ENCODE results near the gene TIPRL.

The TIPRL gene

DNA sequence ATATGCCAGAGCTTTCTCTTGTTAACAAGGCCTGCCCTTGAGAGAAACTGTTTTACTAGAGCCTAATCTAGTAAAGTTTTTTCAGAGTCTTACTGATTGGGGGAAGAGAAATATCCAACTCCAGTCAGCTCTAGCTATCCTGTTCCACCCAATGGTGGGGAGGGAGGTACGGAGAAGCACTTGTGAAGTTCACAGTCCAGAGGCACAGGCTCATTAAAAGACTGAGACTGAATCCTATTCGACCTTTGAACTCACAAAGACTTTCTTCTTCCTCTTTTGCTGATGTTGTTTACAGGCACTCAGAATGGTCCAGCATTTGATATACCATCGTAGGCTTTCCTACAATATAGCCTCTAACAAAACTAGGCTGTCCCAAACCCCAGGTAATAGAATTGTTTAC, 31.6 kb downstream of the TIPRL start:
- DNase-seq (ENCODE audit: extremely low read depth, low read depth): no peak
- TF ChIP-seq, protein P1, sequence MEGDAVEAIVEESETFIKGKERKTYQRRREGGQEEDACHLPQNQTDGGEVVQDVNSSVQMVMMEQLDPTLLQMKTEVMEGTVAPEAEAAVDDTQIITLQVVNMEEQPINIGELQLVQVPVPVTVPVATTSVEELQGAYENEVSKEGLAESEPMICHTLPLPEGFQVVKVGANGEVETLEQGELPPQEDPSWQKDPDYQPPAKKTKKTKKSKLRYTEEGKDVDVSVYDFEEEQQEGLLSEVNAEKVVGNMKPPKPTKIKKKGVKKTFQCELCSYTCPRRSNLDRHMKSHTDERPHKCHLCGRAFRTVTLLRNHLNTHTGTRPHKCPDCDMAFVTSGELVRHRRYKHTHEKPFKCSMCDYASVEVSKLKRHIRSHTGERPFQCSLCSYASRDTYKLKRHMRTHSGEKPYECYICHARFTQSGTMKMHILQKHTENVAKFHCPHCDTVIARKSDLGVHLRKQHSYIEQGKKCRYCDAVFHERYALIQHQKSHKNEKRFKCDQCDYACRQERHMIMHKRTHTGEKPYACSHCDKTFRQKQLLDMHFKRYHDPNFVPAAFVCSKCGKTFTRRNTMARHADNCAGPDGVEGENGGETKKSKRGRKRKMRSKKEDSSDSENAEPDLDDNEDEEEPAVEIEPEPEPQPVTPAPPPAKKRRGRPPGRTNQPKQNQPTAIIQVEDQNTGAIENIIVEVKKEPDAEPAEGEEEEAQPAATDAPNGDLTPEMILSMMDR (IDR thresholded peaks at IDR 0.05; ENCODE audit: low read depth, low read length, missing control alignments): no peak
- H3K4me3 ChIP-seq (replicated peaks; ENCODE audit: low read depth, low read length): no peak overlapping the region

DNA sequence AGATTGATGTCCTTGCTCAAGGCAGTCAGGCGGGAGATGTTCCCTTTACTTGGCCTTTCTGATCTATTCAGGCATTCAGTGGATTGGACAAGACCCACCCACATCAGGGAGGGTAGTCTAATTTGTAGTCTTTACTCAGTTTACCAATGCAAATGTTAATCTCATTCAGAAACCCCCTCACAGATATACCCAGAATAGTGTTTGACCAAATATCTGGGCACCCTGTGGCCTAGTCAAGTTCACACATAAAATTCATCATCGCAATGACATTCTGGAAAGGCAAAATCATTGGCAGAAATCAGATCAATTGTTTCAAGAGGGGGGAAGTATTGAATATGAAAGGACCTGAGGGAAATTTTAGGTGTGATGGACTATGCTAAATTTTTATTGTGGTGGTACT, 34.6 kb downstream of the TIPRL start:
- H3K4me3 ChIP-seq (replicated peaks; ENCODE audit: low read depth, low read length): no peak overlapping the region
- no peak for DNase-seq (ENCODE audit: extremely low read depth, low read depth)
- TF ChIP-seq, protein P1 (IDR thresholded peaks at IDR 0.05; ENCODE audit: low read depth, low read length, missing control alignments): no peak

DNA sequence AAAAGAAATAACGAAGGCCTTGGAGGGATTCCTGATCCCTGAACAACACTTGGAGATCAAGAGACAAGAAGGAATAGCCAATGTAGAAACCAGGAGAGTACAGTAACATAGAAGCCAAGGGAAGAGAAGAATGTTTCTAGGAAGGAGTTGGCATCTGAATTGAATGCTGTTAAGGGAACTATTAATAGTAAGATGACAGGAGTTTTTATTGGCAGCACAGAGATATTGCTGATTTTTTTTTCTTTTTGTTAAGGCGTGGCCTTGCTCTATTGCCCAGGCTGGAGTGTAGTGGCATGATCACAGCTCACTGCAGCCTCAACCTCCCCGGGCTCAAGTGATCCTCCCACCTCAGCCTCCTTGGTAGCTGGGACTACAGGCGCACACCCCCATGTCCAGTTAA, 37.4 kb downstream of the TIPRL start:
- TF ChIP-seq, protein P1 (IDR thresholded peaks at IDR 0.05; ENCODE audit: low read depth, low read length, missing control alignments): no peak
- DNase-seq (ENCODE audit: extremely low read depth, low read depth): no peak
- H3K4me3 ChIP-seq (replicated peaks; ENCODE audit: low read depth, low read length): no peak overlapping the region

DNA sequence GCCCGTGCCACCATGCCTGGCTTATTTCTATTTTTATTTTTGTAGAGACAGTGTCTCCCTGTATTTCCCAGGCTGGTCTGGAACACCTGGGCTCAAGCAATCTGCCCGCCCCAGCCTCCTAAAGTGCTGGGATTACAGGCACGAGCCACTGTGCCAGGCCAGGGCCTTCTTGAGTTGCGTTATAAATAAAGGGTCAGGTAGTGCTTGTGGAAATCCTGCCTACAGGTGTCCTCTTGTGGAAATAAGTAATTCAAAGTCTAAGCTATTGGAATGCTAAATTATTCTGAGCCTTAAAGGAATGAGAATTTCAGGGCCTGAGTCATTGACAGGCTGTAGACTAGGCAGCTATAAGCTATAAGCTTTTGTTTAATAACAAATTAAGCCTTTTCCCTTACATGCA, 38.9 kb downstream of the TIPRL start:
- no peak overlapping the region for H3K4me3 ChIP-seq (replicated peaks; ENCODE audit: low read depth, low read length)
- no peak for DNase-seq (ENCODE audit: extremely low read depth, low read depth)
- TF ChIP-seq, protein P1 (IDR thresholded peaks at IDR 0.05; ENCODE audit: low read depth, low read length, missing control alignments): no peak

DNA sequence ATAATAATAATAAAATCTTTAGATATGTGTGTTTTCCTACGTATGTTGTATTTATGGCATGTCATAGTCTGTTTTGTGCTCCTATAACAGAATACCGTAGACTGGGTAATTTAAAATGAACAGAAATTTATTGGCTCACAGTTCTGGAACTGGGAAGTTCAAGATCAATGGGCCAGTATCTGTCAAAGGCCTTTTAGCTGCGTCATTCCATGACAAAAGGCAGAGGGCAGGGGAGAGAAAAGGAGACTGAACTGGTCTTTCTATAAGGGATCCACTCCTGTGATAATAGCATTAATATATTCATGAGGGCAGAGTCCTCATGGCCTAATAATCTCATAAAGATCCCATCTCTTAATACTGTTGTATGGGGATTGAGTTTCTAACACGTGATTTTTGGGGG, 39.9 kb downstream of the TIPRL start:
- H3K4me3 ChIP-seq (replicated peaks; ENCODE audit: low read depth, low read length): no peak overlapping the region
- TF ChIP-seq, protein P1 (IDR thresholded peaks at IDR 0.05; ENCODE audit: low read depth, low read length, missing control alignments): no peak
- no peak for DNase-seq (ENCODE audit: extremely low read depth, low read depth)

DNA sequence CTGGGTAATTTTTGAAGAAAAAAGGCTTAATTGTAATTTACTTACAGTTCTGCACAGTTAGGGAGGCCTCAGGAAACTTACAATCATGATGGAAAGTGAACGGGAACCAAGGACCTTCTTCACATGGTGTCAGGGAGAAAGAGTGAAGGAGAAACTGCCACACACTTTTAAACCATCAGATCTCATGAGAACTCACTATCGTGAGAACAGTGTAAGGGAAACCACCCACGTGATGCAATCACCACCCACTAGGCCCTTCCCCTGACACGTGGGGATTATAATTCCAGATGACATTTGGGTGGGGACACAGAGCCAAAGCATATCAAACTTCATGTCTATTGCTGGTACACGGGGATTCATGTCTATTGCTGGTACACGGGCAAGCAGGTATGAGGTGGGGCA, 41.7 kb downstream of the TIPRL start:
- DNase-seq (ENCODE audit: extremely low read depth, low read depth): no peak
- TF ChIP-seq, protein P1 (IDR thresholded peaks at IDR 0.05; ENCODE audit: low read depth, low read length, missing control alignments): no peak
- no peak overlapping the region for H3K4me3 ChIP-seq (replicated peaks; ENCODE audit: low read depth, low read length)

DNA sequence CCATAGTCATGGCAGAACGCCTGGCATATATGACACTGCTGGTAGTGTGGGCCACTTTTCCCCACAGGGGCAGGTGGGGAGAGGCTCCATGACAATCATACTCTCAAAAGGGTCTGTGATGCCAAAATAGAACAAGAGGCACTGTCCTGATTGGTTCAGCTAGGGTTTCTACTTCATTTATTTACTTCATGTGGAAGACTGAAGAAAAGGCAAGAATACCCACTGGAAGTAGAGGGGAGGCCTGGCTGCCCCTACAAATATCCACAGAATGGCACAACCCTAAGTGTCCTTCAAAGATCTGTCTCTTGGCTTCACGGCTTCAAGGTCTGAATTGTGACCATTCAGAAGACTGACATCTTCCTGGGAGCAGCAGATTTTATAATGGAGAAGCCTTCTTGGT, 42.5 kb downstream of the TIPRL start:
- TF ChIP-seq, protein P1 (IDR thresholded peaks at IDR 0.05; ENCODE audit: low read depth, low read length, missing control alignments): no peak
- no peak for DNase-seq (ENCODE audit: extremely low read depth, low read depth)
- no peak overlapping the region for H3K4me3 ChIP-seq (replicated peaks; ENCODE audit: low read depth, low read length)
